Adipose tissue (tissue), 3 donors: ENCODE measurements around the gene TNS1. TPM values are rescaled to one million over a fixed set of nuclear protein-coding genes. Genes with fewer than 3 reads are reported as not detected.
"Not testable (repeated sequence)": the region's sequence is repeated elsewhere in the genome, so short reads cannot be mapped to it uniquely, and the experiment has no call there.

Experiments used
- H3K27ac ChIP-seq: one replicate; pipeline ENCODE4 v1.5.1; 2013; ENCODE audit warnings: low read depth, low read length
- WGBS, 3 donors: extraction: QIAGEN DNeasy Blood & Tissue Kit; methylation state at CpG; one replicate each; pipeline ENCODE4 v1.1.7; 2013; 5-methylcytosine and 5-hydroxymethylcytosine counted together
- polyA plus RNA-seq, 3 donors: library from polyadenylated mRNA; stranded (reverse); fragments of 200-250 nt; gene quantifications; one replicate each; pipeline ENCODE4 v1.2.3, GENCODE V29; 2013
- donor health status: healthy with polysubstance abuse.
- donor health status: Bipolar disorder and iron deficiency.
- donor health status: healthy.

The TNS1 gene
- polyA plus RNA-seq = 100 to 1,000 TPM in 2 of 3 donors, 10 to 100 TPM in 1; 39.8 to 245 (median 171) TPM

DNA sequence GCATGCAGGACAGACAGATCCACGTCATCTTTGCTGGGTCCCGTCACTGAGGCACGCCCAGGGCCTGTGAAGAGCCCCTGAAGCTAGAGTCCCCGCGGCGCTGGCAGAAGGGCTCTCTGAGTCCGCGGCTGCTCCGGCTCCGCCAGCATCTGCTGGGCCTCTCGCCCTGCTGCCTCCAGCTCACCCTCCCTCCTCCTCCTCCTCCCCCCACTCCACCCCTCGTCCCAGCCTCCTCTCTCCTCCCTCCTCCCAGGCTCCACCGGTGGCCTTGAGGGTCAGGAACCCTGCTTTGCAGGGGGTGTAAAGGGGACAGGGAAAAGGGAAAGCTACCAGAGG, at the start of gene TNS1:
Gene TNS1, minus strand, starts transcription at position 151 of the 336 bp plus-strand sequence. Its CDS starts 123 bp downstream, at position 28.
- 26 to 57% (median 52%) methylated on average over 12 to 13 of the region's 13 CpGs for WGBS, 3 donors
- H3K27ac ChIP-seq = no peak within 1 kb of the TSS

DNA sequence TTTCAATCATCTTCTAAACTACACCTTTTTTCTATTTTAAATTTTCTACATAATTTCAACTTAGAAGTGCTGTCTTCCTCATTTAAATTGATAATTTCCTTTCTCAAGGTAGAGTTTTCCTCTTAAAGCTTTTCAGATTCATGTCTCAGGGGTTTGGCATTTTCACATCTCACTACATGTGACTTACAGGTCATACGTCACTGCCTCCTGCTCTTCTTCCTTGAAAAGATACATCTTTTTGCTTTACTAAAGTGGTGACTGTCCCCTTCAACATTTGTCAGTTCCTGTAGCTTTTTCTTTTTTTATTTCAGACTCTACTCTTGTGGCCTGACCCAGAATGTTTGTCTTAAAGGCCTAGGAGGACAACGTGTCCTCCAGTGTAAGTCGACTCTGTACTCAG, 49.1 kb upstream of the TNS1 start:
- 78 to 93% (median 87%) methylated on average over 3 of the region's 3 CpGs for WGBS, 3 donors
- H3K27ac ChIP-seq = no peak overlapping the region

DNA sequence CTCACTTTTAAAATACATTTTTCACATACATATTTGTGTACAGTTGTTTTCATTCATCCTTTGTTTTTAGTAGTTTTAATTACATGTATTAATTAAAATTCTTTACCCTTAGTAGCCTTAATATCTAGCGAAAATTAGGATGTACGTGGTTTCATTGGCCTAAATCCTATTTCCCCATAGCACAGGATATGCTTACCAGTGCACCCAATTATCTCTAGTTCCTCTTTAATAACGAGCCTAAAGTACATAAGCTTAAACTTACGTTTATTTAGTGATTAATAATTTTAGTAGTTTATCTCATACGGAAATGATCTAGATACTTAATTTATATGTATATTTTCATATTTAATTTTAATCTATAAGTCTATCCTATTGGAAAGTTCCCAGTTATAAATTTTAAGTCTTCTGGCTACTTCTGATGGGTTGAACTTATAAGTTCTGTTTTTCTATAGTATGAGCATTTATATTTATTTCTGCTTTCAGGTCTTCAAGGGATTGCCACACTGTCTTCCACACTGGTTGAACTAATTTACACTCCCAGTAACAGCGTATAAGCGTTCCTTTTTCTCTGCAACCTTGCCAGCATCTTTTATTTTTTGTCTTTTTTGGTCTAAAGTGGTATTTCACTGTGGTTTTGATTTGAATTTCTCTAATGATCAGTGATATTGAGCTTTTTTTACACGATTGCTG, 44.9 kb upstream of the TNS1 start:
- 60 to 77% (median 64%) methylated on average over 8 of the region's 8 CpGs for WGBS, 3 donors
- no peak overlapping the region for H3K27ac ChIP-seq

DNA sequence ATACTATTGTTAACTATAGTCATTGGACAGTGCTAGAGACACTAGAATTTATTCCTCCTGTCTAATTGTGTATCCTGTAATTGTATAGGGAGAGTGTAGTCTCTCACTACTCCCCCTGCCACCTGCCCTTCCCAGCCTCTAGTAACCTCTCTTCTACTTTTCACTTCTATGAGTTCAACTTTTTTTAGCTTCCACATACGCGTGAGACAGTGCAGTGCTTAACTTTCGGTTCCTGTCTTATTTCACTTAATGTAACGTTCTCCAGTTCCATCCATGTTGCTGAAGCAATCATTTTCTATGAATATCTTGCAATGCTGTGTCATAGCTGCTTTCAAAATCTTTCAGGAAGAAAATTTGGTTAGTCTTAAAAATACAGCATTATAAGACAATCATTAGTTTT, 43.4 kb upstream of the TNS1 start:
- 34 to 79% (median 45%) methylated on average over 4 of the region's 4 CpGs for WGBS, 3 donors
- no peak overlapping the region for H3K27ac ChIP-seq

DNA sequence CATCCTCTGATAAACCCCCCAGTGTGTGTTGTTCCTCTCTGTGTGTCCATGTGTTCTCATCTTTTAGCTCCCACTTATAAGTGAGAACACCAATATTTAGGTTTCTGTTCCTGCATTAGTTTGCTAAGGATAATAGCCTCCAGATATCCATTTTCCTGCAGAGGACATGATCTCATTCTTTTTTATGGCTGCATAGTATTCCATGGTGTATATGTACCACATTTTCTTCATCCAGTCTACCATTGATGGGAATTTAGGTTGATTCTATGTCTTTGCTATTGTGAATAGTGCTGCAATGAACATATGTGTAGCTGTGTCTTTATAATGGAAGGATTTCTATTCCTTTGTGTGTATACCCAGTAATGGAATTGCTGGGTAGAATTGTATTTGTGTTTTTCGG, 41.8 kb upstream of the TNS1 start:
- not testable (repeated sequence) for H3K27ac ChIP-seq
- 96 to 98% (median 96%) methylated on average over 1 of the region's 1 CpG for WGBS, 3 donors

DNA sequence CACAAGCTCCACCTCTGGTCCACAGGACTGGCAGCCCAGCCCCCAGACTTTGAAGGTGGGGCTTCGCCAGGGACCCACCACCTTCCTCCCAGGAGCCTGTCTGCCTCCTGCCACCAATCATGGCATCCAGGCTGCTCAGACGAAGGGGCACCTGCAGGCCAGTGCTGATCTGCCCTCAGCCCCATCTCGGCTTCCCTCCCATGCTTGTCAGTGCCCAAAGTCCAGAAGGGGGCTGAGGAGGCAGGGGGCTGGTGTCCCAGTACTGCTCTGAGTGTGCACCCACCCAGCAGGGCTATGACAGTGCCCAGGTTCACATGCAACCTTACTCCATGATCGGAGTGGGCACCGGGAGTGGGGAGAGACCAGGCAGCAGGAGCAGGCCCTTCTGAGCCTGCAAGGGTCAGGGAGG, 40.9 kb upstream of the TNS1 start:
- 95 to 97% (median 96%) methylated on average over 5 of the region's 5 CpGs for WGBS, 3 donors
- no peak overlapping the region for H3K27ac ChIP-seq

DNA sequence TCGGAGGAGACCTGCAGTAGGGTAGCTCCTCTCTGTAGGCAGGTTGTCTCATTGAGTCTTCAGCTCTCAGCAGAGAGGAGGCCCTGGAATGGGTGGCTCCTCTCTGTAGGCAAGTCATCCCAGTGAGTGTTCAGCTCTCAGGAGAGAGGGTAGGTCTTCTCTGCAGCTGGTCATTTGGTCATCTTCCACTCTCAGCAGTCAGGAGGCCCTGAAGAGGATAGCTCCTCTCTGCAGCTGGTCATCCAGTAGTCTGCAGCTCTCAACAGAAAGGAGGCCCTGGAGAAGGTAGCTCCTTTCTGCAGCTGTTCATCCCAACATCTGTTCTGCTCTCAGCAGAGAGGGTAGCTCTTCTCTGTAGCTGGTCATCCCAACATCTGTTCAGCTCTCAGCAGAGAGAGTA, 40.3 kb upstream of the TNS1 start:
- H3K27ac ChIP-seq = no peak overlapping the region
- 95 to 100% (median 96%) methylated on average over 1 of the region's 1 CpG for WGBS, 3 donors

DNA sequence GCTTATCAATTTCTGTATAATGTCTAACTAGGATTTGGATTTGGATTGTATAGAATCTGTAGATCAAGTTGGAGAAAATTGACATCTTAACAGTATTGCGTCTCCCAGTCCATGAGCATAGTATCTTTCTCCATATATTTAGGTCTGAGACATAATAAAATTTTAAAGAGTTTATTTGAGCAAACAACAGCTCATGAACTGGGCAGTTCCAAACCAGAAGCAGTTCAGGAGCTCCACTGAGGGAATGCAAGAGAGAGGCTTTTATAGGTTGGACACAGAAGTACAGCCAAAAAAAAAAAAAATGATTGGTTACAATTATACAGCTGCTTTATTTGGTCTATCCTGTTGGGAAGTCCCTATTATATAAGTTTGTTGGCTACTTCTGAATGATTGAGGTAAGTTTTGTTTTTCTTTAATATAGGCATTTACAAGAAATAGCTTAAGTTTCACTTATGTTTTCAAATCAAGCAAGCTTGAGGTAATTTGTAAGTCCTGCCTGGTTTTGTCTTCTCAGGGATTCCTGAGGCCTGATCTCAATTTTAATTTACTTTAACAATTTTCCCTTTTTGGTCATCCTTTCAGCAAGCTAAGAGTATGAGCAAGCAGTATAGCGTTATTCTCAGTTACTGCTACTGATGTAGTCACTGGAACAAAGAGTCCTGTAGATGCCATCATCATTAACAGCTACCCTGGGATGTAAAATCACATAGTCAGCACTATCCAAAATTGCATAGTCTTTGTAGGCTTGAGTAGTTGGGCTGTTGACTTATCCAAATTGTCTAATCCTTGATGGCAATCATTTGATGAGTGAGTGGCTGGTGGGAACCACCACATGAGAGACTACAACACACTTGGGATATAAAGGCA, 38.7 kb upstream of the TNS1 start:
- WGBS, 3 donors = 85 to 90% (median 85%) methylated on average over 2 of the region's 2 CpGs
- no peak overlapping the region for H3K27ac ChIP-seq

DNA sequence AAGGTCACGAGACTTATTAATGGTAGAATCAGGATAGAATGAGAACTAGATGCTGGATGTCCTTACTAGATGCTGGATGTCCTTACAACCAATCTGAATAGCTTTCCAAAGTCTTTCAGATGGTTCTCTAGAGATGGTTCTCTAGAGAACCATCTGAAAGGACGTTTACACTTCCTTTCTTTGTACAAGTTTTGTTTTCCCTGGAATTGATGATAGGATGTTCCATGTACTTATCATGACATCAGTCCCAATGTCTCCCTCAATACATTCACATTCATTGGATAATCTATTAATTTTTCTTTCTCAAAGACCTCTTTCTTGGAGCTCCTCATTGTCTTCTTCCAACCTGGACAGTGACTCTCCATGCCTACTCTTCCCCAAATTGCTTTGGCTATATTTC, 38.1 kb upstream of the TNS1 start:
- WGBS, 3 donors = 73 to 82% (median 77%) methylated on average over 2 of the region's 2 CpGs
- H3K27ac ChIP-seq = no peak overlapping the region

DNA sequence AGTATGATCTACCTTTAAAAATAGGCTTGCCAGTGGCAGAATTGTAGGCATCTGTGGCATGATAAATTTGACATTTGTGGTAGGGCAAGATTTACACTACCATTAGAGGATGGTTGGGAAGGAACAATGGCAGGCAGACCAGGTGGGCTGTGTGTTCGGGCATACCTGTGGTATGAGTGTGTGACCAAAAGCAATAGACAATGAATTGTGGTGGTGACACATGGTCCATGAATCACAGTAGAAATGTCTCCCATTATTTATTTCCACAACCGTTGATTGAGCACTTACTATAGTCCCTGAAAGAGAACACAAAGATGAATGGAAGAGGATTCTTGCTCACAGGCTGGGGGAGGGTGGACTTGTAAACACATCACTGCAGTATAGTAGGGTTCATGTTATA, 36.4 kb upstream of the TNS1 start:
- 83 to 88% (median 86%) methylated on average over 2 of the region's 2 CpGs for WGBS, 3 donors

DNA sequence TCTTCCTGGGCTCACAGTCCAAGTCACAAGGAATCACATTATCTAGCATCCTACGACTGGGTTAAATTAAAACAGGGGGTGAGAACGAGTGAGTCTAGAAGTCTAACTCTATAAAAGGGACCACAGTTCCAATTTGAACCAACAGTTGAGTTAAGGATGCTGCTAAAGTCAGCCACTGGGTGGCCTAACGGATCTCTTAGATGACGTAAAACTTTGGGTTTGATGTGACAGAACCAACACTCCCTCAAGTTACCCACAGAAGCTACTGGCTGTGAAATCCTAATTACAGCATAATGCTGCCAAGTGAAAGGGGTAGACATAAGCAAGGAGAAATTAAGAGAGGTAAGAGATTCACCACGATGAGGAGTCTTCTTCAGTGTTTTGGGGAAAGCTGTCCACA, 33.6 kb upstream of the TNS1 start:
- 72 to 75% (median 73%) methylated on average over 5 of the region's 5 CpGs for WGBS, 3 donors
- no peak overlapping the region for H3K27ac ChIP-seq

More for the DNA sequence above, 36.4 kb upstream of the TNS1 start:
- no peak overlapping the region for H3K27ac ChIP-seq

DNA sequence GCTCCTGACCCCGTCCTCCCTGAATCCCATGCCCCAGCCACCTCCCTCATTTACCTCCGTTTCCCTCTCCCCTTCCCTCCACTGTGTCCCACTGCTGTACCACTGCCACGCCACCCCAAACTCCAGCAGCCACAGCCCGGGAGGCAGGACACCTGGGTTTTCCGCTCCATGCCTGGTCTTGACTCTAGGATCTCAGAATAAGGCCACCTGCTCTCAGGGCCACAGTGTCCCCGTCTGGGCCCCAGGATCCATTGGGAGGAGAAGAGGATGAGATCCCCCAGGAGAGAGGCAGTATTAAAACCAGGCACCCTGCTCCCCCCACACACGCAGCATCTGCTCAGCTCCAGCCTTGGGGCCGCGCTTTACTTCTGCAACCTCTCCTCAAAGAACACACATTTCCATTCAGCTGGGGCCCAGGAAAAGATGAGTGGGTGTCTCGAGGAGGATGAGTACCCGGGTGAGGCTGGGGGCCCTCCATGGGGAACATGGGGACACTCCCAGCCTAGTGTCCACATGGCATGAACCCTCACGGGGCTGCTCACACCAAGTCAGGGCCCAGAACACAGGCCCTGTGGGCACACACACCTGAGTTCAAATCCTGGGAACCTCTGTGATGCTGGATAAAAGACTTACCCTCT, 32.8 kb upstream of the TNS1 start:
- 70 to 89% (median 84%) methylated on average over 12 of the region's 12 CpGs for WGBS, 3 donors
- H3K27ac ChIP-seq = no peak overlapping the region

DNA sequence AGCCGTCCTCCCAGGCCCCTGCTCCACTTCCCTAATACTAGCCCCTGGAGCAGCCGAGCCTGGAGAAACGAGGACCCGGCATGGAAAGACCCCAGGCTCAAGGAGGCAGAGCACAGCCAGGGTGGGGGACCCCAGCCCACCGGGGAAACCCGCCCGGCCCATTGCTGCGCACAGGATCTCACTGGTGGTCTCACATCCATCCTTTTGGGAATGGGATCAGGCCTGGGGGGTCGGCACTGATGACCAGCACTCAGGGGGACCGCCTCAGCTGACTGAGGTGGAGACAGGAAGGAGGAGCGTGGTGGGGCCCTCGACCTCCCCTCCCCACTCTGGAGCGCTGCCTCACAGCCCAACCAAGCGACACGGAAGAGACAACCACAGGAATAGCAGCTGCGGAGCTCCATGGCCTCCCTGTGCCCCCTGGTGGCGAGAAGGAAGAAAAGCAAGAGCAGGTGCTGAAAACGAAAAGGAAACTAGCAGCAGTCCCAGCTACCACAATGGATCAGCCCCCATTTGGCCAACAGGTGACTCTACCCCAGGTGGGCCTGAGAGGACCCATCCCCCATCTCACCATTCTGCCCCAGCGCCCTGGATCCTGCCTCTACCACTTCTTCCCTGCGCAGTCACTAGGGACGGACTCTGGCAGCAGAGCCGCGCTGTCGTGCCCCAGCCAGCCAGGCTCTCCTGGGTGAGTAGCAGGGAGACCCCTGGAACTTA, 31.9 kb upstream of the TNS1 start:
- 19 to 32% (median 25%) methylated on average over 23 to 24 of the region's 24 CpGs for WGBS, 3 donors
- not testable (repeated sequence) for H3K27ac ChIP-seq

DNA sequence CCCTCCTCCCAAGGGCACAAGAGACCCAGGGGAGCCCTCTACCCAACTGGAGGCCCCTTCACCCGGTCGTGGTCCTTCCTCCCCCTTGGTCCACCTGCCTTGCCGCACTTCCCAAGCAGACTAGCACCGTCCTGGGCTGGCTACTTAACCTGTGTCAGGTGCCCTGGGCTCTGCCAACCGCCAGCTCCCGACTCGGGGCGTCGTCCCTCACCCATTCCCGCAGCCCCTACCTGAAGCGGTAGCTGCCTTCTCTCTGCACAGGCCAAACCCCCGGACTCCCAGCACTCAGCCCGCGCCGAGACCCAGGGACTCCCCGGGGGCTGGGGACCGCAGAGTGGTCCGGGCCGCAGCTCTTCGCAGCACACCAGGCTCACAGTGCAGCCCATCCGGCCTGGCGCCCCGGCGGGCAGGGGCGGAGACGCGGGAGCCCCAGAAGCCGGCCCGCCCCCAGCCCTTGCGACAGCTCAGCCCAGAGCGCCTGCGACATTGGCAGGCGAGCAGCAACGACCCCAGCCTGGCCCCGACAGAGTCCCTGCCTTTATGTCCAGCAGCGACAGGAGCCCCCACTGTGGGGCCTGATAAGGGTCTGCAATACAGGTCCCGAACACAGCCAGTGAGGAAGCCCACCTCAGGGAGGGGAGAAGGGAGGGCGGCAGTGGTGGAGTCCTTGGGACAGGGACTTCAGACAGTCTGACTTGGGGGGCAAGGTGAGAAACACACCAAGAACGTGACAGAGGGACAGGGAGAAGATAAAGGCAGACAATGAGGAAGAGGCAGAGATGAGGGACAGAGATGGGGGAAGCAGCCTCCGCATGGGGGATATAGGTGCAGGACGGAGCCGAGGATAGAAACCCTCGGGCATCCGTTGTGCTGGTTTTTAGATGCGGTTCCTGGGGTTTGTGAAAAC, 31.0 kb upstream of the TNS1 start:
- 35 to 50% (median 44%) methylated on average over 43 to 45 of the region's 45 CpGs for WGBS, 3 donors
- no peak overlapping the region for H3K27ac ChIP-seq

DNA sequence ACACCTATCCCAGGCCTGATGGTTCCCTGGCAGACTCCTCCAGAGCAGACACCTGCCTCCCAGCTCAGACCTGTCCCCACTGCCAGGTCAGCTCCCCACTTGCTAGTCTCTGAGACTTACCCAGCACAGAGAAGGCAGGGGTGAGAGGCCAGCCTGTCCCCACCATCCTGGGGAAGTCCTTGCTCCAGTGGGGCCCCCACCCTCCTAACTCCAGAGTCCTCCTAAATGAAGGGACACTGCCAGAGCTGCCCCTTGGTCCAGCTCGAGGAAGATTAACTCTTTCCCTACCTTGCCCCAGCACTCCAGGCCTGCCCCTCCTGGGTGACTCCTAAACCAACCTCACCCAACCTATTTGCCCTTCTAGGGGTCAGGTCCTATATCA, 30.4 kb upstream of the TNS1 start:
- H3K27ac ChIP-seq = no peak overlapping the region
- 50 to 67% (median 53%) methylated on average over 1 of the region's 1 CpG for WGBS, 3 donors

DNA sequence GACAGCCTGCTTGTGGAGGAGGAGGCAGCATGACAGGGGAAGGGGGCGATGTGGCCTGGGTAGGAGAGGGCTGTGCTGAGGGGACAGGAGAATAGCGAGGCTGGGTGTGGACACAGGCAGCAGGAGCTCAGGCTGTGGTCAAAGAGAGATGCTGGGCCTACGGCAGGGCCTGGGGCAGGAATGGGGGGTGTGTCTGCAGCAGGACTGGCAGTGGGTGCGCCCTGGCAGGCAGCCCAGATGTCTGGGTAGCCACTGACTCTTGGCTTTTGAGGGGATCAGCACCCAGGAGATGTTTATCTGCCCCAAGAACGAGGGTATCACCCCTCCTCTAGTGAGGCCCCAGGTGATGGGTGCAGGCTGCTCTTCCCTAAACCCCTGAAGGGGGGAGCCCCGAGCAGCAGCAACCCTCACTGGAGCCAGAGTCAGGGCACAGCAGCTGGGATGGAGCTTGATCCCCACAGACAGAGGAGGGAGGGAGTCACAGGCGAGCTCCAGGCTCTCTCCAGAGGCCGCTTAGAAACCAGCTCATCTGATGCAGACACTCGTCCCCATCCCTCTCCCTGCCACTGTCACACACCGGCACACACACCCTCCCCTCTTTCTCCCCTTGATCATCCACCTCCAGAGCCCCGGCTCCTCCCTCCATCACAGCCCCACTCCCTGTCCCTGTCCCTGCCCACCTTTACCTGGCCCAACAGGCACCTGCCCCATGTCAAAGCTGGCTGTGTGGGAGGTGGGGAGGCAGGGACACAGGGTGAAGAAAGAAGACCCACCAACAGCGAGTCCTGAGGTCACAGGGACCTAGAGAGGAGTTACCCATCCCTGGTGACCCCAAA, 29.8 kb upstream of the TNS1 start:
- no peak overlapping the region for H3K27ac ChIP-seq
- WGBS, 3 donors = 77 to 91% (median 82%) methylated on average over 12 of the region's 12 CpGs

DNA sequence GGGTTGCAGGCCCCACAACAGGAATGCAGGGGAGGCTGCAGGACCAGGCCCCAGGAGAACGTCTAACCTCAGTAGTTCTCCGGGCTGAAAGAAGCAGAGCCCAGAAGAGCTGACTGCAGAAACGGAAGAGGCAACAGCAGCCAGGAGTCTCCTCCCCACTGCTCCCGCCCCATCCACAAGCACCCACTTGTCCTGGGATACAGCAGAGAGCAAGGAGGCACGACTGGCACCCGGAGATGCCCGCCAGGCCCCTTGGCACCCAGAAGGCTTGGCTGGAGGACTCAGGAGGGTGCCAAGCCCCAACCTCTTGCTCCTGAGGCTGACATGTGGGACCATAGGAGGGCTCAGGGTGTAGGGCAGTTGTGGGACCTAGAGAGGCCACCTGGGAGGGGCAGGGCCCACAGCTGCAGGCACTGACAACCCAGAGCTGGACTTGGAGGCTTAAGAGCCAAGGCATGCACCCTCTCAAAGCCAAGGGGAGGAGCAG, 29.0 kb upstream of the TNS1 start:
- 63 to 81% (median 80%) methylated on average over 7 of the region's 7 CpGs for WGBS, 3 donors
- H3K27ac ChIP-seq = no peak overlapping the region
